HG03039 (cell line): ENCODE results near the gene BRD3.
A peak's percentile ranks its signal among the peaks of the same experiment; 100 is the strongest.

Source experiments
- ATAC-seq: cut with Tn5 transposase; IDR thresholded peaks from one replicate; pipeline ENCODE4 v1.9.1; 2021; ENCODE audit warnings: mild to moderate bottlenecking, moderate library complexity; ENCODE audit not compliant: unreplicated experiment

Gene BRD3

GRCh38 chr9:134025606-134026541, 42.0 kb downstream of the BRD3 start:
- ATAC-seq = peak; percentile 14

GRCh38 chr9:134024828-134025605, 42.8 kb downstream of the BRD3 start, which contains the start of gene BRD3OS:
BRD3OS (plus strand) TSS chr9:134025481; CDS start chr9:134026748, 1,267 bp downstream.
- peak; percentile 74 for ATAC-seq

- no peak for ATAC-seq
Observed at GRCh38 chr9:134024214-134024792, 43.5 kb downstream of the BRD3 start.

GRCh38 chr9:134014946-134015345, 52.9 kb downstream of the BRD3 start:
- ATAC-seq = no peak

- ATAC-seq = no peak
Observed at GRCh38 chr9:134011401-134011800, 56.4 kb downstream of the BRD3 start.

GRCh38 chr9:134010310-134011173, 57.3 kb downstream of the BRD3 start:
- no peak for ATAC-seq

- ATAC-seq = no peak
Observed at GRCh38 chr9:134007571-134007970, 60.3 kb downstream of the BRD3 start.

GRCh38 chr9:134007150-134007549, 60.7 kb downstream of the BRD3 start:
- no peak for ATAC-seq

- no peak for ATAC-seq
Observed at GRCh38 chr9:134005381-134005780, 62.4 kb downstream of the BRD3 start.

GRCh38 chr9:134004881-134005280, 62.9 kb downstream of the BRD3 start:
- ATAC-seq = no peak

- no peak for ATAC-seq
Observed at GRCh38 chr9:134004131-134004873, 63.5 kb downstream of the BRD3 start.

- no peak for ATAC-seq
Observed at GRCh38 chr9:134003237-134003636, 64.6 kb downstream of the BRD3 start.

GRCh38 chr9:134002796-134003195, 65.0 kb downstream of the BRD3 start:
- ATAC-seq = no peak

- no peak for ATAC-seq
Observed at GRCh38 chr9:133999851-134000265, 68.0 kb downstream of the BRD3 start.

GRCh38 chr9:133998915-133999595, 68.8 kb downstream of the BRD3 start:
- no peak for ATAC-seq

GRCh38 chr9:133997584-133997983, 70.2 kb downstream of the BRD3 start:
- ATAC-seq = no peak

- no peak for ATAC-seq
Observed at GRCh38 chr9:133996531-133997520, 71.0 kb downstream of the BRD3 start.
